GM19193 (cell line): Measurements from ENCODE around the gene MYPN.

Source experiments
- POLR2A ChIP-seq: IDR thresholded peaks from 4 replicates; pipeline ENCODE4 v1.6.1; 2011; ENCODE audit not compliant: insufficient read depth, insufficient read length; ENCODE audit errors: extremely low read depth

The MYPN gene

GRCh38 chr10:68109331-68109730 is at the start of gene MYPN:
TSS of gene MYPN (plus strand) at chr10:68109488. CDS start at chr10:68121439, 11,951 bp downstream.
- TF ChIP-seq POLR2A: no peak

- TF ChIP-seq POLR2A: no peak
Observed at GRCh38 chr10:68067029-68067428, 42.3 kb upstream of the MYPN start.

DNA sequence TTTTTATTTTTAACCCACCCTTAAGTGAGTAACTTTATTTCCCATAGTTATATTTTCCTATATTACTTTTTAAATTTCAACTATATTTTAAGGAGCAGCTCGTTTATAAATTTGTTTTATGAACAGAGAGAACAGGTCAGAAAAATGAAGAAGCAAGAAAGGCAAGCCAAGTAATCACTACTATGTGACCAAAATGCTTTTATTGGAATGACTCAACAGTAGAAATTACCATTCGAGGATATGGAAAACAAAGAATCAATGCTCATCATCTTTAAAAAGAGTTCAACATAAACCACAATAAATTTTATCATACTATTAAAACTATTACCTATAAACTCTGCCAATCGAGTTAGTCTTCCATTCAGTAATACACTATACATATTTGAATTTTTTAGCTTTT is 41.8 kb upstream of the MYPN start:
- no peak for TF ChIP-seq POLR2A

- no peak for TF ChIP-seq POLR2A
Observed at GRCh38 chr10:68073631-68074030, 35.7 kb upstream of the MYPN start.

DNA sequence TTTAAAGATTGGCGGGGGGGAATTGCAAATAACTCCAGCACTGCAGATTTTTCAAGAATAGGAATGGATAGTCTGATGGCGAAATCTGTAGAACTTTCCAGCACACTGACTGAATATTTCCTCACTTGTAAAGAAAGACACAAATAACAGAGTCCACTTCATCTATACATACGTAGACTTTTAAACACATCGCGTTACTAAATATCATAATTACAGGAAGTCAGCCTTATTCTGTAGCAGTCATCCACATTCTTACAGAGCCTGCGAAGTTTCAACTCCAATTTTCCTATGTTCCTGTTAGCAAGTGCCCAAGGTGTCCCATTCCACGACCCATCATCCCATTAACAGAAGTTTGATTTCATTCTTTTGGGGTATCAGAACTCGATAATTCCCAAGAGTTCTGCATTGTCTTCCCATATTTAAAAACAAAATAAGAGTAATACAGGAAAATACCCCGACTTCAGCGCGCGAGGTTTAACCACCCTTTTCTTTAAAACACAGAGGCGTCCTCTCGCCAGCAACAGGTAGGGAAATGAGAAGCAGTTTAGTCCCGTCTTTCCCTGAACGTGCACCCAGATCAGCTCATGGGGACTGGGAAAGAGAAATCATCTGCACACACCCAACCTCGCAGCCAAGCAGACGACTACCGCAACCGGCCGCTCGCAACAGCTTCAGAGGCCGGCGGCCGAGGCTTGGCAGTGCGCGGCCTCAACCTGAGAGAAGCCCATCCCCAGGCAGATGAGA is 35.1 kb upstream of the MYPN start:
- TF ChIP-seq POLR2A: no peak

DNA sequence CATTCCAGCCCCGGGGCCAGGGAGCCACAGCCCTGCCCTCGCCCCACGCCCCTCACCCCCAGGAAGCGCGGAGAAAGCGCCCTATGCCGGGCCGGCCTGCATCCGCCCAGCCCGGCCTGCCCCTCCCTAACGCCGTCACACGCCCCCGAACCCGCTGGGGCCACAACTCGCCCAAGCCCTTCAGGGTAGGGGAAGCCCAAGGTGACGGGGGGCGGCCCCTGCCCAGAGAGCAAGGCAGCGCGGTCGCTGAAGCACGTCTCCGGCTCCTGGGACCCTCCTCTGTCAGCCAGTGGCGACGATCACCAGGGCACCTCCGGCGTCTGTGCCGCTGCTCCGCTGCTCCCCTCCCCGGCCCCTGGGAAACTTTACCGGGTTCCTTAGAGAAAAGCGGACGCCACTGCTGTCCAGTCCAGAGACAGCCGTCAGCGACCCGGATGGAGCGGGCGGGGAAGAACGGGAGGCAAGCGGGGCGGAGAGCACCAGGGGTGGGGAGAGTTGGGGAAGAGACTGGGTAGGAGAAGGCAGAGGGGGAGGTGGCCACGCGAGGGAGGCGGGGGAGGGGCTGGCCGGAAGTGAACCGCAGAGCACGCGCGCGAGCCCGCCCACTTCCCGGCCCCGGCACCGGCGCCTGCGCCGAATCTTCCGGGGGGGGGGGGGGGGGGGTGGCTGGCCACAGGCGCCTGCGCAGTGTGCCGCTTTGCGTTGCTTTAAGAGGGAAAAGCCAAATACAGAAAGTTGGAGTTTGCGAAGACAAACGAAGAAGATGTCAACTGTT is 34.3 kb upstream of the MYPN start, which contains the start of gene HERC4:
Gene HERC4 (minus strand): TSS at position 509 of the 775 bp plus-strand sequence. CDS start 2,175 bp downstream, outside the sequence.
- peak; percentile 92 for TF ChIP-seq POLR2A

DNA sequence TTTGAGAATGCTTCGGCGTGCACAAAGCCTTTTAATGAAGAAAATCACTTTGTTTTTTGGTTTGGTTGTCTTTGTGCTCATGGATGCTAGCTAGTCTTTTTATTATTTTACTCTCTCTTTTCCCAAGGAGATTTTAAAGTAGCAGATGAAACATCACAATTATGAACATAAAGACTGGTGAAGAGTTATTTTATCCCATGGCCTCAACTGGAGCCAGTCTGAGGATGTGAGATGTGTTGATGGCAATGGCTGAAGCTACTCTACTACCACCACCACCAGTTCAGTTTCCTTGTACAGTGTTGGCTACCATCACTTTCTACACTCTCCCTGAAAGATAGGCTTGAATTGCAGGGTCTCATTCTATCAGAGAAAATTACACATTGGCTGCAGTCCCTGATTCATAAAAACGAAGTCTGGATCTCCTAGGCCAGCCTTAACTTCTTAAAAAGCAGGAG is 33.7 kb upstream of the MYPN start:
- no peak for TF ChIP-seq POLR2A

DNA sequence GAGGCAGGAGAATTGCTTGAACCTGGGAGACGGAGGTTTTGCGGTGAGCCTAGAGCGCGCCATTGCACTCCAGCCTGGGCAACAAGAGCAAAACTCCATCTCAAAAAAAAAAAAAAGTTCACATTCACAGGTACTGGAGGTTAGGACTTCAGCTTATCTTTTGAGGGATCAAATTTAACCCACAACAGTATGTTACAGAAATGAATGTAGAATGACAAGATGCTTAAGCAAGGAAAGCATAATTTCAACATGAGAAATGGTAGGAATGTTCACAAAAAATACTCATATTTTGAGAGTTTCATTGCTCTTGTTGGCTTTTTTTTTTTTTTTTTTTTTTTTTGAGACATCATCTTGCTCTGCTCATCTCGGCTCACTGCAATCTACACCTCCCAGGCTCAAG is 32.3 kb upstream of the MYPN start:
- TF ChIP-seq POLR2A: no peak

- TF ChIP-seq POLR2A: no peak
Observed at GRCh38 chr10:68079434-68079833, 29.9 kb upstream of the MYPN start.

DNA sequence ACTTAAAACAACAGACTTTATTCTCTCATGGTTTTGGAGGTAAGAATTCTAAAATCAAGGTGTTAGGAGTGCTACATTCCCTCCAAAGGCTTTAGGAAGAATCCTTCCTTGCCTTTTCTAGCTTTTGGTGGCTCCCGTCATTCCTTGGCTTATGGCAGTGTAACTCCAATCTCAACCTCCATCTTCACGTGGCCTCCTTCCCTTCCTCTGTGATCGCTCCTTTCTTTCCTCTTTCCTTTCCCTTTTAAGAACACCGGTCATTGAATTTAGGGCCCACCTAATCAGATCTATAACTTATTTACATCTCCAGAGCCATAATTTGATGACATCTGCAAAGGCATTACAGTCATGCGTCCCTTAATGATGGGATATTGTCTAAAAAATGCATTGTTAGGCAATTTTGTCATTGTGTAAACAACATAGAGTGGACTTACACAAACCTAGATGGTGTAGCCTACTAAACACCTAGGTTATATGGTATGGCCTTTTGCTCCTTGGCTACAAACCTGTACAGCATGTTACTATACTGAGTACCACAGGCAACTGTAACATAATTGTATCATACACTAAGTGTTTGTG is 28.3 kb upstream of the MYPN start:
- no peak for TF ChIP-seq POLR2A

DNA sequence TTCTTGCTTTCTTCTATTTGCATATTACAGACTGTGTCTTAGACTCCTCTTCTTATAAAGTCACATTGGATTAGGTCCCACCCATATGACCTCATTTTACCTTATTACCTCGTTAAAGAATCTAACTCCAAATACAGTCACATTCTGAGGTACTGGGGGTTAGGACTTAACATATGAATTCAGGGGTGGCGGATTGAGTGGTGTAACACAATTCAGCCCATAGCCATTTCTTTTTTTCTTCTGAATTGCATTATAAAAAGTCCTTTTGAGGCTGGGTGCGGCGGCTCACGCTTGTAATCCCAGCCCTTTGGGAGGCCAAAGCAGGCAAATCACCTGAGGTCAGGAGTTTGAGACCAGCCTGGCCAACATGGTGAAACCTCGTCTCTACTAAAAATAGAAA is 27.4 kb upstream of the MYPN start:
- no peak for TF ChIP-seq POLR2A

GRCh38 chr10:68082872-68083271 is 26.4 kb upstream of the MYPN start:
- no peak for TF ChIP-seq POLR2A

DNA sequence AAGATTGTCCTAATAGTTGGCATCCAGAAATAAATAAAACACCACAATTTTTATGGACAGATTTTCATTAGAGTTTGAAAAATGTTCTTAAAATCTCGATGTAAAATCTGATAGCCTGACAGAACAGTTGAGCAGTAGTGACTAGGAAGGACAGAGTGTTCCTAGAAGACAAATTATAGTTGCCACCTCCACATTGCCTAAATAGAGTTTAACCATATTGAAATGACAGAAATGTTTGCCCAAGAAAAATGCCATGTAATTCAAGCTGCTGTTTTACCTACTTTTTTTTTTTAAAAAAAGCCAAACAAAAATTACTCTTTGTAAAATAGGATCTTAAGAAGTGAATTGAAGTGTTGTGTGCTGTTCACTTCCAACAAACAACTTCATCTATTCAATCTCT is 25.3 kb upstream of the MYPN start:
- no peak for TF ChIP-seq POLR2A

DNA sequence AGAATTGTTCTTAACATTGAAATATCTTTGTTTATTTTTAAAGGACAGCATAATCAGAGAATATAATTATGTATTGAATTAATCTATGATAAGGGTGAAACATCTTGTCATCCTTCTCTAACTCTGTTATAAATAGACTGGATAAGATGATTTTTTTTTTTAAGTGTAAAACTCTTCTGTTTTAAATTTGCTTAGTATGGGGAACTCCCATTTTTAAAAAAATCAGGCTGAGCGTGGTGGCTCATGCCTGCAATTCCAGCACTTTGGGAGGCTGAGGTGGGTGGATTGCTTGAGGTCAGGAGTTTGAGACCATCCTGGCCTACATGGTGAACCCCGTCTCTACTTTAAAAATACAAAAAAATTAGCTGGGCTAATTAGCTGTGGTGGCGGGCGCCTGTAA is 24.8 kb upstream of the MYPN start:
- no peak for TF ChIP-seq POLR2A

DNA sequence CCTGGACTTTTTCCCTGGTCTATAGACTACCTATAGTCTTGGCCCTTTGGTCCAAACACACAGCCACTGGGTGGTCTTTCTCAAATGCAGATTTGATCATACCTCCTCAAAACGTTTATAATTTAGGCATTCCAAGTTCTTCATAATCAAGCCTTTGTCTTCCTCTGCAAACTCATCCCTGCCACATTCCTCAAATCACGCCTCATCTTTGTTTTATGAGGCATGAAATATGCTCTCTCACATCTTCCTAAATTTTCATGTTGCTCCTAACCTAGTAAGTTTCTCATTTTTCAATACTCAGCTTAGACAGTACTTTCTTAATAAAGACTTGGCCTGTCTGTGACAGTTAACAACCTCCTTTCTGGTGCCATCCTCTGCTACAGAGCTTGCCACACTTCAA is 23.3 kb upstream of the MYPN start:
- TF ChIP-seq POLR2A: no peak

DNA sequence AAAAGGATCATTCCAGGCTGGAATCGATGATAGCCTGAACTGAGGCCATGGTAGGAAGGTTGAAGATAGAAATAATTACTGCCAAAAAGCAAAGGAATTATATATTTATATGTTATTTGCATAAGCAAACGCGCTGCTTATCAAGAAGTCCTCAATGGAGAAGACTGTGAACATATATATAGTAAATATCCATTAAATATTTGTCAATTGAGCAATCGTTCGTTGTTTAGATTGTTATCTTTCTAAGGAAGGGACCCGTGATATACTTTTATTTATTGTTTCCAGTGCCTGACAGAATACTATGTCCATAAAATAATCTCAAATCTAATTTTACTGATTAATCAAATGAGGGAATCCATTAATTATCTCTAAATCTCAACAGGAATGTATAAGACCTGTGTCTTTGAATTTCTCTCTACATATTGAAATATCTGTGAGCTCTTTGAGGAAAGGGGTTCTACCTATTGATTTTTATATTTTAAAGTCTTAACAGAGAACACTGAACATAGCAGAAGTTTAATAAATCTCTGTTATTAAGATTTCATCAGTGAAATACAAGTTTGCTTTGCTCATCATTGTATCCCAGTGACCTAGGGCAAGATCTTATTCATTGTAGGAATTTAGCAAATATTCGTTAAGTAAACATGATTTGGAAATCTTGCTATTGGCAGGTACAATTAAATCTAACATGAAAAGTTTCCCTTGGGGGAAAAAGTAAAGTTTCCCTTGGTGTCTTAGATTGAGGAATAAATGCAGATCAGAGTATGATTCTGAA is 22.2 kb upstream of the MYPN start:
- TF ChIP-seq POLR2A: no peak
